ENCODE data around the gene NGFR. TPM values are rescaled to one million over a fixed set of nuclear protein-coding genes. Genes with fewer than 3 reads are reported as not detected.
A peak's percentile ranks its signal among the peaks of the same experiment; 100 is the strongest.

NGFR gene
- total RNA-seq, 2 experiments from 2014 or later = 0.33 to 0.58 TPM

DNA sequence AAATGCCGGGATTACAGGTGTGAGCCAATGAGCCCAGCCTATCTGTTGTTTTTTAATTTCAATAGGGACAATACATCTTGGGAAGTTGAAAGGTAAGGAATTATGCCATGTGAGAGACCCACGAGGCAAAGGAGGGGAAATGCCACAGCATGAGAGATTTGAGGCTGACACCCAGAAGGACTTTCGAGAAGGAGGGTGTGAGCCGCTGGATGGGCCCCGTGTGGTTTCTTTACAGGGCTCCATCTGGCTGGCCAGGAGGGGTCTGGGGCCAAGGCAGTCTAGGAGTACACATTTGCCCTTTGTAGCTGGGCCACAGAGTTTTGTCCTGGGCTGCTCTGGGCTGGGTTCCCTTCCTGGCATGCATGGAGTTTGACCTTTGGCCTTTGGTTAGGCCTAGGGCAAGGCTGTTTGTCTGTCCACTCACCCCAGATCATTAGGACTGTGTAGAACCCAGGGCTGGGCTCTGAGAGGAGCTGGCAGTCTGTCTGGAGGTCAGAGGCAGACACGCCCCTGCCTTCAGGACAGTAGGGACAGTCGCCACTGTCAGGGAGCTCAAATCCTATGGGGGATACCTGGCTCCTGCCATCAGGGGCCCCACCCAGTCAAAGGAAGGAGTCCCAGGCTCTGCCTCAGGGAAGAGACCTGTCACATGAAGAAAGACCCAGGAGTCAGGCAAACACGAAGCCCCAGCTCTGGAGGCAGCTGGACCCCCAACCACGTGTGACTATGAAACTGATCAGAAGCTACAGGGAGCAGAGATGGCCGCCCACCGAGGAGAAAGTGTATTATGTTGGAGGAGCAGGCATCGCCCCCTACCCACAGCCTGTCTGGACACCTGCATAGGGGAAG, 56.4 kb downstream of the NGFR start:
- Mint-ChIP-seq H3K9me3 (no peaks in the 10 kb centered on the region), H3K4me1 (peaks cover 1% of the 10 kb centered on the region), H3K27me3 (no peaks in the 10 kb centered on the region), H3K4me3 (no peak overlapping the region), H3K27ac (no peak overlapping the region), H3K36me3 (ENCODE audit: low read depth) (no peaks in the 10 kb centered on the region)
- ChIA-PET POLR2A (no interaction called here), CTCF (interaction anchor here (0.7 kb wide), 1 partner anchor 144 kb away, joined by 5 read pairs; no protein-coding TSS in a partner anchor)
- DNase-seq = no peak

DNA sequence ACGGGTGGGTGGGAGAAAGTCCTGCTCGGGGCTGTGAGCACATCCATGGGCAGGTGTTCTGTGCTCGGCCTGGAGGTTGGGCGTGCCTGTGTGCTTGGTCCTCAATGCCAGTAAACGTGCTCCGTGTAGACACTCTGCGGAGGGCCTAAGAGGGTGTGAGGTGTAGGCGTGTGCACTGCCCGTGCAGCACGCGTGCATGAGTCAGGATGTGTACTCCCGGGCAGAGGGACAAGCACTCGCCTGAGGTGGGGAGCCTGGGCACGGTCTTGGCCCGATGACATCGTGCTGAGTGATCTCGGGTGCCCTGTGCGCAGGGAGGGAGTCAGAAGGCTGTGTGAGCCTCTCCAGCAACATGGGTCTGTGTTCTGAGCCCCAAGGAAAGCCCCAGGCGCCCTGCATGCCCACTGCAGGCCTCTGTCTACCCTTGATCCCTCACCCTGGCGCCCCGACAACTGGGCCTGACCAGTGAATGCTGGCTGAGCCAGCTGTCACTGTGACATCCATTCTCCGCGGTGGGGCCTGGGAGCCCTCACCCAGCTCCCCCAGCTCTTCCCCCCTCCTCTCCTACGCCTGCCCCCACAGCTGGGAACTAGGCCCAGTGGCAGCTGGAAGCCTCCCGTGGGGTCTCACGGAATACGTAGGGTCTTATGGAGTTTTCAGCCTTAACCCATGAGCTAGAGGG, 57.1 kb downstream of the NGFR start:
- Mint-ChIP-seq H3K27me3 (no peaks in the 10 kb centered on the region), H3K4me1 (peaks cover 1% of the 10 kb centered on the region), H3K36me3 (ENCODE audit: low read depth) (no peaks in the 10 kb centered on the region), H3K9me3 (no peaks in the 10 kb centered on the region), H3K27ac (no peak overlapping the region), H3K4me3 (no peak overlapping the region)
- ChIA-PET POLR2A (no interaction called here), CTCF (no interaction called here)
- DNase-seq = no peak

DNA sequence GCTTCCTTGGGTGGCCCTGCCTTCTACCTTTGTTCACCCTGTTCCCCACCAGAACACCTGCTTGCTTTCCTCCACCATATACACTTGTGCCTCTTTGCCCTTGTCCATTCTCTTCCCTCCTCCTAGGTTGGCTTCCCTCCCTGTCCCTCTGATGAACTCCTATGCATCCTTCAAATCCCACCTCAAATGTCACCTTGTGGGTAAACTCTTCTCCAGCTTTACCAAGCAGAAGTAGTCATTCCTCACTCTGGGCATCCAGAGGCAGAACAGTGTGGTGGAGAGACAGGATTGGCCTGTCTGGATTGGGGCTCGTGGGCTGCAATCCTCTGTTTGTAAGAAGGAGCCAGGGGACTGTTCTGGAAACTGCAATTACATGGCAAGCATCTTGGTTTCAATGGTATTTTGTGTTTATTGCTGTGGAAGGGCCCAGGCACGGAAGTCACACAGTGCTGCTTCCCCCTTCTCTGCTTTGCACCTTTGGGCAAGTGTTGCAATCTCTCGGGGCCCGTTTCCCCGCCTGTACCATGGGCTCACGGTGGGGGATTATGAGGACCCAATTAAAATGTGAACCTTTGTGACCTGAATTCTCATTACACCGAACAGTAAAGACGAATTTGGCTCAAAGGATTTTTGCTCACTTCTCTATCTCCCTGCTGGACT, 58.7 kb downstream of the NGFR start:
- Mint-ChIP-seq H3K27ac (no peak overlapping the region), H3K36me3 (ENCODE audit: low read depth) (no peaks in the 10 kb centered on the region)
- CTCF ChIA-PET = interaction anchor here (0.6 to 6.6 kb wide), 3 partner anchors 8 to 220 kb away, joined by 3 to 144 read pairs (median 3); partner anchors contain the start of gene PHB1

DNA sequence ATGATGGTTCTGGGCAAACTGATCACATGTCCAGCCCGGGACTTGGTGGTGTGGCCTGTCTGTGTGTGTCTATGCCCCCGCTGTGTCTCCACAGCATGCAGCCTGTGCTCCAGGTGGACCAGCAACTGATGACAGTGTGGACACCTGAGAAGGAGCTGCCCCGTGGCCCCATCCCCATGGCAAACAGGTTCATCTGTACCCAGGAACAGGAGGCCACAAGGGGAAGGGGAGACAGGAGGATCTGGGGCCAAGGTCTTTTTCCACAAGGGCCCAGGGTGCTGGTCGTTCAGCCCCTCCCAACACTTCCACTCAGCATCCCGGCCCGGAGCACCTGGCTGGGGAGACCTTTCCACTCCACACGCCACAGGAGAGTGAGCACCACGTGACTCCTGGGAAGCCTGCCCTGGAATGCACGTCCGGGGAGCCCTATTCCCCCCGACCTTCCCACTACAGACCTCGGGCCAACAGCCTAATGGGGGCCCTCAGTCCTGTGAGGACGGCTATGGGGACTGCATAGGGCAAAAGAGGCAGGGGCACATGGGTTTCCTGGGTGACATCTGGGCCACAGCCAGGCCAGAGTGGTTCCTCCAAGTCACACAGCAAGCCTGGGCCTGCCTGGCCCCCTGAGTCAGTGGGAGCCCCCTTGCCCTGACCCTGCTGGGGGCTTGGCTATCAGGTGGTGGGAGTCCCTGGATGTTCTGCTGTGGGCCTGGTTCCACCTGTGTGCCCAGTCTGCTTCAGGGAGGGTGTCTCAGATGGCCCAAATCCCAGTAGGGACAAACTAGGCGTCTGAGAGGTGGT, 59.8 kb downstream of the NGFR start:
- ChIA-PET CTCF (interaction anchor here (1.1 to 6.6 kb wide), 10 partner anchors 11 to 144 kb away, joined by 3 to 144 read pairs (median 7); partner anchors contain the start of gene PHB1), POLR2A (interaction anchor here (1.5 to 1.9 kb wide), 2 partner anchors 119 to 147 kb away, joined by 3 to 7 read pairs; no protein-coding TSS in a partner anchor)
- H3K4me3 Mint-ChIP-seq = no peak overlapping the region
- H3K27ac Mint-ChIP-seq = no peak overlapping the region
- no peaks in the 10 kb centered on the region for H3K36me3 Mint-ChIP-seq (ENCODE audit: low read depth)
- DNase-seq = no peak
- peaks cover 5% of the 10 kb centered on the region for H3K4me1 Mint-ChIP-seq
- peaks cover 8% of the 10 kb centered on the region for H3K27me3 Mint-ChIP-seq
- H3K9me3 Mint-ChIP-seq = no peaks in the 10 kb centered on the region

More for the DNA sequence above, 58.7 kb downstream of the NGFR start:
- H3K4me1 Mint-ChIP-seq = peaks cover 5% of the 10 kb centered on the region
- no peak for DNase-seq
- H3K9me3 Mint-ChIP-seq = no peaks in the 10 kb centered on the region
- no peak overlapping the region for H3K4me3 Mint-ChIP-seq
- POLR2A ChIA-PET = no interaction called here
- peaks cover 4% of the 10 kb centered on the region for H3K27me3 Mint-ChIP-seq

DNA sequence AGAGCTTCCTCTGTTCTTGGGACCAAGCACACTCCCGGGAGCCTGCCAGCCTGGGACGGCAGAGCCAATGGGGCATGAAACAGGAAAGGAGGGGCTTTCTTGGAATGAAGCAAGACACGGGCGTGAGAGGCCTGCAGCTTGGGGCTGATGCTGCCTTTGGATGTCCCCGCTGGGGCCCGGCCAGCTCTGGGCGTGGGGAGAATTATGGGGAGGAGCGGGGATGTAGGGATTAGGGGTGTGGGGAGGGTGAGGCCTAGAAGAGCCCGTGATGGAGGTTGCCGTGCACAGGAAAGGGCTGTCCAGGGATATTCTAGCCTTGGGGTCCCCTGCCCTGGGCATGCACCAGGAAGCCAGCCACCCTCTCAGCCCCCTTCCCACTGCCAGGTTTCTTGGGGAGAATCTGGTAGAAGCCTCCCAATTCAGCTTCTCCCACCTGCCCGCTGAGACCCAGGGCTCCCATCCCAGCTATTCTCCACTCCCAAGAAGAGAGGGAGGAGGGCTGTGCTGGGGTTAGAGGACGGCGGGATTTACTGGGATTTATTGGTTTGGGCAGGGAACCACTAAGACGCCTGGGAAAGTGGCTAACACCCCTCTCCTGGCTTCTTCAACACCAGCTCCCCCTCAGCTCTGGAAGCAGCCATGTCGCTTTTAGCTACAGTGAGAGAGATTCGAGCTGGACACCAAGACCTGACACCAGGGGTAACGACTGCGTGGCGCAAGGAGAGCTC, 60.6 kb downstream of the NGFR start:
- ChIA-PET CTCF (interaction anchor here (0.6 to 6.6 kb wide), 31 partner anchors 11 to 447 kb away, joined by 3 to 144 read pairs (median 4); partner anchors contain the start of genes PHB1 and SLC35B1), POLR2A (interaction anchor here (0.9 to 1.9 kb wide), 4 partner anchors 119 to 148 kb away, joined by 3 to 7 read pairs (median 3); partner anchors contain the start of gene SPOP)
- Mint-ChIP-seq H3K27me3 (peaks cover 10% of the 10 kb centered on the region), H3K36me3 (ENCODE audit: low read depth) (no peaks in the 10 kb centered on the region), H3K4me3 (no peak overlapping the region), H3K4me1 (peaks cover 5% of the 10 kb centered on the region), H3K9me3 (no peaks in the 10 kb centered on the region), H3K27ac (no peak overlapping the region)
- DNase-seq = no peak

DNA sequence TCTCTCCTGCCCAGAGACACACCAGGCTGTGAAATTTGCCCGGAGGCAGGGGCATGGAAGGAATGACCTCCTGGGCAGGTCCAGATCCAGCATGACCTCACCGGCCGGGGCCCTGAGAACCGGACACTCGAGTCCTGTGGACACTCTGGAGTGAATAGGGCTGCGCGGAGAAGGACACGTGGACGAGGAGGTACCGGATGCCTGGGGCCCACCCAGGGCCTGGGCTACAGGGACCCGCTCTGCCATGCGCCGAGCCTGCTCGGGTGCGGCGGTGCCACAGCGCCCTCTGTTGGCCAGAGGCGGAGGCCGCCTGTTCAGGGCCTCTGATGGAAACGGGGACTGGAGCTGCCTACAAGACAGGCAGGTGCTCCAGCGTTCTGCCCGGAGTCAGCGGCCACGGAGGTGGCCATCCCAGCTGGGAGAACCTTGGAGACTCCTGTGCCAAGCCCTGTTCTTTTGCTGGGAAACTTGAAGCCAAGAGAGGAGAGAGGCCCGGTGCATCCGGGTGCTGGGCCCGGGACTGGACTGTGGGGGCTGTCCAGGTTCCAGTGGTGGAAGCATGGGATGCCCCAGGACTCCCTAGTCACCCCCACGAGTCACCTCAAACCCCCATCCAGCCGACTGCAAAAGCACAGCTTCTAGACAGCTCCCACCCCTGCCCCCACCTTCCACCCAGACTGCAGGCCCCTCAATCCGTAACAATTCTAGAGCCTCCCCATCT, 61.3 kb downstream of the NGFR start:
- no peaks in the 10 kb centered on the region for H3K9me3 Mint-ChIP-seq
- peaks cover 5% of the 10 kb centered on the region for H3K4me1 Mint-ChIP-seq
- H3K27ac Mint-ChIP-seq = no peak overlapping the region
- peaks cover 15% of the 10 kb centered on the region for H3K27me3 Mint-ChIP-seq
- ChIA-PET CTCF (interaction anchor here (0.6 to 6.6 kb wide), 47 partner anchors 10 to 448 kb away, joined by 3 to 144 read pairs (median 4); partner anchors contain the start of genes PHB1 and SLC35B1), POLR2A (interaction anchor here (0.8 to 1.9 kb wide), 5 partner anchors 120 to 149 kb away, joined by 3 to 7 read pairs (median 3); partner anchors contain the start of gene SPOP)
- H3K4me3 Mint-ChIP-seq = no peak overlapping the region
- peak; percentile 84 for DNase-seq
- H3K36me3 Mint-ChIP-seq (ENCODE audit: low read depth) = no peaks in the 10 kb centered on the region

- no peaks in the 10 kb centered on the region for H3K9me3 Mint-ChIP-seq
- H3K27ac Mint-ChIP-seq = no peak overlapping the region
- peak; percentile 50 for DNase-seq
- ChIA-PET CTCF (interaction anchor here (0.6 to 6.6 kb wide), 37 partner anchors 8 to 441 kb away, joined by 3 to 144 read pairs (median 5); partner anchors contain the start of genes DLX4, PHB1 and SLC35B1), POLR2A (interaction anchor here (0.6 to 1.9 kb wide), 4 partner anchors 12 to 150 kb away, joined by 3 to 7 read pairs (median 3); no protein-coding TSS in a partner anchor)
- peaks cover 5% of the 10 kb centered on the region for H3K4me1 Mint-ChIP-seq
- no peaks in the 10 kb centered on the region for H3K36me3 Mint-ChIP-seq (ENCODE audit: low read depth)
- H3K27me3 Mint-ChIP-seq = peaks cover 17% of the 10 kb centered on the region
- no peak overlapping the region for H3K4me3 Mint-ChIP-seq
Observed at GRCh38 chr17:49557312-49558024, 62.4 kb downstream of the NGFR start.

Other genes with a start within 250 kb of the NGFR start
- 10 to 100 TPM; 37.7 to 42.6 TPM for gene ZNF652, start 133.0 kb upstream of the NGFR start, total RNA-seq
- 100 to 1,000 TPM; 103 to 105 TPM for gene PHB1, start 80.4 kb upstream of the NGFR start, total RNA-seq
- not detected for gene NXPH3, start 80.6 kb downstream of the NGFR start, total RNA-seq
- 10 to 100 TPM; 52.2 to 57.8 TPM for gene SPOP, start 182.8 kb downstream of the NGFR start, total RNA-seq
- gene SLC35B1, start 212.7 kb downstream of the NGFR start, total RNA-seq = 10 to 100 TPM; 50.4 TPM